H1 (cell line): ENCODE results near the gene MAP2K1. TPM values are rescaled to one million over a fixed set of nuclear protein-coding genes. Genes with fewer than 3 reads are reported as not detected.

ENCODE experiments used
- CHD7 ChIP-seq: fragments of 300-600 bp; sonication (generic); IDR thresholded peaks from 2 replicates; pipeline ENCODE4 v1.7.1; 2012; ENCODE audit warnings: low read length, moderate library complexity, mild to moderate bottlenecking, inconsistent platforms; ENCODE audit not compliant: insufficient replicate concordance
- polyA plus RNA-seq, 7 experiments: library from polyadenylated mRNA; depleted of rRNA in 3 of 7; stranded (reverse) in 5 of 7; unstranded in 2 of 7; fragments of >200 nt in 5 of 7; fragments of 200-250 nt in 2 of 7; gene quantifications; 1 replicate in 5 of 7; 2 replicates in 1 of 7; 4 replicates in 1 of 7; pipeline versions ENCODE4 v1.2.1 to v1.2.3, GENCODE V29; 2011 to 2013; ENCODE audit warnings: missing spikeins in 2 of 7, mixed read lengths in 2 of 7
- total RNA-seq: library from RNA; stranded (reverse); fragmentation: NEBNext Ultra II Directional; extraction: Animal tissue kit (Norgen Biotek cat#: 25700); gene quantifications from 2 replicates; pipeline ENCODE4 v1.2.1, GENCODE V29; 2021

MAP2K1 gene
- total and polyA plus RNA-seq, 2 of the 8 experiments (the other 6 are each of a cell fraction or from before 2014, with no cell fraction given) = 54.7 to 78.2 TPM

GRCh38 chr15:66417736-66418135 is 31.0 kb downstream of the MAP2K1 start (continued):
- no peak for TF ChIP-seq CHD7
- TF ChIP-seq, all 59 proteins: peak for 0
